ENCODE results near the gene DEAF1. TPM values are rescaled to one million over a fixed set of nuclear protein-coding genes. Genes with fewer than 3 reads are reported as not detected.
"Not testable (repeated sequence)": the region's sequence is repeated elsewhere in the genome, so short reads cannot be mapped to it uniquely, and the experiment has no call there.

DEAF1 gene
- total RNA-seq, 1 donor from 2014 or later = 36.9 TPM

DNA sequence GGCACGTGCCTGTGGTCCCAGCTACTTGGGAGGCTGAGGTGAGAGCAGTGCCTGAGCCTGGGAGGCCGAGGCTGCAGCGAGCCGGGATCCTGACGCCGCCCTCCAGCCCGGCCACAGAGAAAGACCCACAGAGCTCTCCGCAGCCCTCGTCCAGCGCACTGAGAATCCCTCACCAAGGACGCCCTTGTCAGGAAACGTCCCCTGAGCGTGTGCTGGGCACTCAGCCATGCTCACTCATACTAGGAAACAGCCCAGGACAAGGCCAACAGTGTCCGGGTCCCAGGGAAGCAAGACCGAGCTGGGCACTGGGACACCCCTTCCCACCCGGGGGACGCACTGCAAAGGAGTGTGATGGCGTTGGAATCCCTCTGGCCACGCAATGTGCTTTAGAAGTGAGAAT is 14.5 kb downstream of the DEAF1 start:
- no peak for DNase-seq (ENCODE audit: low spot score)

DNA sequence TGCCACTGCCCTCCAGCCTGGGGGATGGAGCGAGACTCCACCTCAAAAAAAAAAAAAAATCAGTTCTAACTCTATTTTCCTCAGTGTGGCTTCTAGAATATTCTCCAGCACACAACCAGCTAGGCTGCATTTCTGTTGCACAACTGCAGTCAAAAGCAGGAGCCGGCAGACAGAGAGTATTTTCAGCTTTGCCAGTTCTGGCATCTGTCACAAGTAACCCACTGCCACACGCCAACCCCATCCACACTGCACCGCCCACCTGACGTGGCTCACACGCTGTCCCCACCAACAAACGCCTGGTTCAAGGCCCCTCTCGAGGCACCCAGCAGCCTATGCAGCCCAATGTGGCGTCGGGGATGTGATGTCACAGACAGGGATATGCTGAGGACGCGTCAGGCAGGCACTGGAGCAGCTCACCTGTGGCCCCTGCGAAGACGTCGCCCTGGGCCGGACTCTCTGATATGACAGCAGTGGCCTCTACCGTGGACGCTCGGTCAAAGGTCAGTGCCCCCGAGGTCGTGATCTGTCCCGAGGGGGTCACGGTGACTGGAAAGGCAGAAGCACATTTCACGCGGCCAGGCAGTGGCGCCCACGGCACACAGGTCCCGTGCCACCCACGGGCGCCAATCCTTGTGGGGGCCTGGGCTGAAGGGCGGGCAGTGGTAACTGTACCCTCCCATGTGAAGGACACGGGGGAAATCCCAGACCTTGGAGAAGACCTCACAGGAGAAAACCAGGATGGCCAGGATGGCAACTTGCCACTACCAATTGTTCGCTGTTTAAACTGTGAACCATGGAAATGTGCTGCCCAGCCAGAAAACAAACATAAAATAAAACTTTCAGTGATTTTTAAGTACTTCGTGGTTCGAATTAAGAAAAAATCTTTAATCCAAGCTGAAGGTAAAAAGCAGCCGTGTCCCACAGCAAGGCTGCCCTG is 15.5 kb downstream of the DEAF1 start:
- DNase-seq (ENCODE audit: low spot score) = no peak

DNA sequence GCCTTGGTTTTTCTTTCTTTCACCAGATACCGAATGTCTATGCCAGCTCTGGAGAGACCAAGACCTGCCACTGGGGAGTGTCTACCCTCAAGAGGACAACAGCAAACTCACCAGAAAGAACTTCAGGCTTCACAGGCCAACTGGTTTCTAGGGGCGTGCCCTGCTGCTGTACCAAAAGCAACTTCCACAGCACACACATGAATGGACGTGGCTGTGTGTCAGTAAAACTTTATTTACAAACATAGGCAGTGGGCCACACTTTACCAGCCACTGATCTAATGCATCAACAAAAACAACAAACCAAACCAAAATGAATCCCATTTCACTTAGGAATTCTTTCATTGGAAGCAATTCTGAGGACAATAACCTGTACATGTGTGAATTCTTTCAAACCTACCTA is 16.7 kb downstream of the DEAF1 start:
- no peak for DNase-seq (ENCODE audit: low spot score)

DNA sequence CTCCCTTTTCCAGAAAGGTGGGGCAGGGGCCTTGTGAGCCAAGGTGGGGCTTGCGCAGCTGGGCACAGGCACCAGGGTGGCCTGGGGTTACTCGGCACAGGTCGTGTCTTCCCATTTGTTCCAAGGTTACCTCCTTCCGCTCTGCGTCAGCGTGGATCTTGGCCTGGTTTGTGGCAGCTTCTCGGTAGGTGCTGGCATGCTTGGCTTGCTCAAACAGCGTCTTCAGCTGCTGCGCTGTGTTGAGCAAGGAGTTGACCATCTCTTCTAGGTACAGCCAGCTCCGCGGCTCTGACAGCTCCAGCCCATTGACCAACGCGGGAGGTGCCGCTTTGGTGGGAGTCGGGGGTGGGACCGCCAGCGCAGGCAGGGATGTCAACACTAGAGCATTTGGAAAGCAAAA is 20.6 kb downstream of the DEAF1 start:
- DNase-seq (ENCODE audit: low spot score) = no peak

DNA sequence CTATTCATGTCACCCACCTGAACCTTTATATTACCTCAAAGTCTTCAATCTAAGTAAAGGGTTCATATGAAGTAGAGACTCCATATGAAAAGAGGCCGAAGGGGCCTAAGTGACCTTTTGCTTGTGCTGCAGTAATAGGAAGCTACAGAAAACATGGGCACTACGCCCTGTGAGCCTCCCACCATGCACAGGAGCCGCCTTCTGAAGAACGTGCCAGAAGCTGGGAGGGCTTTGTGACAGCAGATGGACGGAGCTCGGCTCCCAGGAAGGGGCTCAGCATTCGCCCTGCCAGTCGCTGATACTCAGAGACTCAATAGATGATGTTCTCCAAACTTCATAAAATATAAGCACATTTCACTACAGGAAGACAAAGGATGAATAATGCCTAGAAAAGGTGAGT is 21.2 kb downstream of the DEAF1 start:
- DNase-seq (ENCODE audit: low spot score) = no peak

DNA sequence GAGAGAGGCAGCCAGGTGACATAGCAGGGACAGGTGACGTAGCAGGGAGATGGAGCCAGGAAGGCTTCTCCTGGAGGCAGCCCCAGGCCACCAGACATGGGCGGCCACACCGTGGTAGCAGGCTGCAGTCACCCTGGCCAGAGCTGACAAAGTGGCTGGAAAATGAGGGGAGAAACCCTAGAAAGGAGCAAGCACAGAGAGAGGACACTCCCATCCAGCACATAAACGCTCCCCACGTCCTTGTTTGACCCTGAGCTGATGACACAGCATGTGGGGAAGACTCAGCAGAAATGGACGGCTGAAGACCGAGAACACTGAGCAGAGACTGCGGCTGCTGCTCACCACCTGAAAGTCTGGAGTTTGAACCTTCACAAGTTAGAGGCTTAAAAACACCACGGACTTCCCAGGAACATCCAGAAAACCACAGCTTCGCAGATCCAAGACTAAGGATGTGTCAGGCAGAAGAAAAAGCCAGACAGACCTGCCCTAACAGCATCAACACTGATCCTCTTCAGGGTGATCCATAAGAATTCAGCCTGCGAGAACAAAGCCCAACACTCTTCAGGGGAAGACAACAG is 29.2 kb downstream of the DEAF1 start:
- DNase-seq (ENCODE audit: low spot score) = no peak

DNA sequence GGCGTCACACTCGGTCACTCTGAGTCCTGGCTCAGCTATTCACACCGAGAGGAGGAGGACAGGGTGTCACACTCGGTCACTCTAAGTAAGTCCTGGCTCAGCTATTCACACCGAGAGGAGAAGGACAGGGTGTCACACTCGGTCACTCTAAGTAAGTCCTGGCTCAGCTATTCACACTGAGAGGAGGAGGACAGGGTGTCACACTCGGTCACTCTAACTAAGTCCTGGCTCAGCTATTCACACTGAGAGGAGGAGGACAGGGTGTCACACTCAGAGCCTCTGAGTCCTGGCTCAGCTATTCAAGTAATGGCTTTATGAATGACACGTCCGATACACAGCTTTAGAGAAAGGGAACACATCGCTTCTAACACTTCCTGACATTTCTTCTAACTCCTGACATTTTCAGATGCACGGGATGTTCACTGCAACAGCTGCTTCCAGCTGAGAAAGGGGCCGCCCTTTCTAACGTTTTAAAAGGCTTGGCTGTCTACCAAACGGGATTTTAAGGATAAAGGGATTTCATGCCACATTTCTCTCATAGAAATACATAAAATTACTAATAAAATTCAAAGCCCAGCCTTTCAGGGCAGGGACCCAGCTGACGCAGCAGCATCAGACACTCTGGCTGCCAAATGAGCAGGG is 29.8 kb downstream of the DEAF1 start:
- DNase-seq (ENCODE audit: low spot score) = no peak

DNA sequence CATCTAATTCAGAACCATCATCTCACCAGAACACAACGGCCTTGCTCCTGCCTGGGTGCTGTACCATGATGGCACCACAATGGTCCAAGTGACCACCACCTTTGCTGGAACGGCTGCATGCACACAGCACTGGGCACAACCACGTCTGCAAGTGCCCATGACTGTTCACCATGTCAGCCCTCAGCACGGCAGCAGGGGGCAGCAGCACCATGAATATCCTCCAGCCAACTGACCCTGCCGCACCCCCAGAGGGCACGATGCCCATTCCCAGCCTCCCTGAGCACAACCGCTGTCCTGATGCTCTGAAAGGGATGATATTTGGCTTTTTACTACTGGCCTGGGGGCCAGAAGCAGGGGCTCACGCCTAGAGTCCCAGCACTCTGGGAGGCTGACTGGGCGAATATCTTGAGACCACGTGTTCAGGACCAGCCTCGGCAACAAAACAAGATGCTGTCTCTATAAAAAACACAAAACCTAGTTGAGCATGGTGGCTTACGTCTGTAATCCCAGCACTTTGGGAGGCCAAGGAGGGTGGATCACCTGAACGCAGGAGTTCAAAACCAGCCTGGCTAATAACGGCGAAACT is 32.2 kb downstream of the DEAF1 start:
- peak; percentile 61 for DNase-seq (ENCODE audit: low spot score)

DNA sequence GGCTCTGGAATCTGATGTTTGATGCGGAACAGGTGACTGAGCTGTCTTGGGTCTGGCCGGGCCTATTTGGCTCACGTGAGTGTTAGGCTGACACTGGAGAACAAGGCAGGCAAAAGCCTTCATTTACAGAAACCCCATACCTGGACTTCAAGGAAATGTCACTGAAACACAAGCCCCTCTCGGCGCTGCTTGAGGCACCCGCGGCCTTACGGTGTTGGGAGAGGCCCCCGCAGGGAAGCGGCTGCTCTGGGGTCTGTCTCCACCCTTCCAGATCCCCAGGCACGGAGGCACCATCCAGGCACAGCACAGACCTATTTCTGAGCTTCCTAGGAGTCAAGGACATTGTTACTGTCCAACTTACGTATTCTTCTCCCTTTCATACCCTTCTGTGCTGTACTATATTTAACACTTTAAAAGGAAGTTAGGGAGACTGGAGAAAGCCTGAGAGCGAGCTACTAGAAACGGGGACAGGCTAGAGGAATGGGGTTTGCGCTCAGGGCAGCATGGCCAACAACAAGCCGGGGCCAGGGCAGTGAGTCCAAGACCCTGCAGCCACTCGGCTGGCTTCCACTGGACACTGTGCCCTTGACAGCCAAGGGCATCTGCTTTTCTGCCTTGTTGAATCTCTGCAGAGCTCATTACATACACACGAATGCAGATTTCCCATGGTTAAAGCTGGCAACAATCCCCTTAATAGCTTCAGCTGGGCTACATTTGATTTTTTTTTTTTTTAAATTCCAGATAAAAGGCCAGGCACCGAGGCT is 34.2 kb downstream of the DEAF1 start:
- DNase-seq (ENCODE audit: low spot score) = no peak

DNA sequence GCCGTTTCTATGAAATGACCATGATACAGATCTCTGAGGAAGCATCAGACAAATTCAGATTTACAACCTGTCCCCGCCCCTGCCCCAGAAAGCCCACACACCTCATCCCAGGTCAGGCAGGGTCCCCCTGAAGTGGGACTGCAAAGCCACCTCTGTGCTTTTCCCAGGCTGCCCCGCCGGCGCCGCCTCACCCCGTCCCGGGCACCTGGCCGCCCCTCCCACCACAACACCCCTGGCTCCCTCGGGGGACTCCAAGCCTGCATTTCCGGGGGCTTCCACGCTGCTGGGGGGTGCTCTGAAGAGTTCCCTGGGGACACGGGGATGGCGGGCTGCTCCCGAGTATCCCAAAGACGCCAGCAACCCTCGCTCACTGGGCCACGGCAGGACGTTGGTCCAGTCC is 34.7 kb downstream of the DEAF1 start:
- no peak for DNase-seq (ENCODE audit: low spot score)

DNA sequence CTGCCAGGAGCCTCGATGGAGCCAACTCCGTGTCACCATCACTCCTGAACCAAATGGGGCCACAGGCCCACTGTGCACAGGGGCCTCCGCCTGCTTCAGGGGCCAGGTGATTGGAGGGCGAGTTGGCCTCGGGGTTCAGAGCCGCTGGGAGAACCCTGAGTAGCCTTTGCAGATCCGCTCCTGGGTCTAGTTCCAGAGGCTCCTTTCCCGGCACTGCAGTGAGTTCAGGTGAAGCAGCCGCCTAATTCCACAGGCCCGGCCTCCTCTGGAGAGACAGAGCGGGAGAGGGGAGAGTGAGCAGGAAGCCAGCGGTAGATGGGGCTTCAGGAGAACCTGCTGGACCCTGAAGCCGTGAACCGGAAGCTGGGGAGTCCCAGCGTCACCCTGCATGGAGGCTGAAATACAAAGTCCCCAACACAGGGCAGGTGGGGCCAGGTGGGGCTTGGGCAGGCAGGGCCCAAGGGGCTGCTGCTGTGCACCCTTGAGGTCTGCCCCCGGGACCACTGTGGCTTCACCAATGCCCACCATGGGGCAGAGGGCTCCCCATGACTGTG is 35.4 kb downstream of the DEAF1 start:
- DNase-seq (ENCODE audit: low spot score) = no peak

DNA sequence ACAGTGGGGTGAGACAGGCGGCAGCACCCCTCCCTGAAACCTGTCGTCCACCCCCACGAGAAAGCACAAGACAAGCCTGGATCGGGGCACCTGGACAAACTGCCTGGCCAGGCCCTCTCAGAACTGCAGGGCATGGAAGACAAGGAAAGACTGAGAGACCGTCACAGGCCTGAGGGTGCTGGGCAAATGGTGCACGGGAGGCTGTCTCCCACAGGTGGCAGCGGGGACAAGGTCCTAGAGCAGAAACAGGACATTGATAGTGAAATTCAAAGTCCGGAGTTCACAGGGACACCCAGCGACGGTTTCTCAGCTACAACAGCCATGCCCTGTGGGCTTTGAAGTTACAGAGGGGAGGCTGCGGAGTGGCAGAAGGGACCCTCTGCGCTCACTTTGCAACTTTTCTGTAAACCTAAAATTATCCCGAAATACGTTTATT is 37.3 kb downstream of the DEAF1 start:
- no peak for DNase-seq (ENCODE audit: low spot score)

DNA sequence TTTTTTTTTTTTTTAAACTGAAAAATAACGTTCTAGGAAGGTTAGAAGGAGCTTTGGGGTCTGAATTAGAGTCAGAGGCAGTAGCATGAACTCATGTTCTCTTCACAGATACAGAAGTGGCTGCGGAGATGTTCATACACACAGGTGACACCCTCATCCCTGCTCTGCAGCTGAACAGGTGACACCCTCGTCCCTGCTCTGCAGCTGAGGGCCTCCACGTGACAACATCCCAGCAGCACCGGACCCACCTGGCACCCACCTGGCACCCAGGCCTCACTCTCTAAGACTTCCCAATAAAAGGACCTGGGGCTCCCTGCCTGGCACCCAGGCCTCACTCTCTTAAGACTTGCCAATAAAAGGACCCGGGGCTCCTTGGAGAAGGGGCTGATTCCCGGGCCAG is 38.2 kb downstream of the DEAF1 start:
- no peak for DNase-seq (ENCODE audit: low spot score)

DNA sequence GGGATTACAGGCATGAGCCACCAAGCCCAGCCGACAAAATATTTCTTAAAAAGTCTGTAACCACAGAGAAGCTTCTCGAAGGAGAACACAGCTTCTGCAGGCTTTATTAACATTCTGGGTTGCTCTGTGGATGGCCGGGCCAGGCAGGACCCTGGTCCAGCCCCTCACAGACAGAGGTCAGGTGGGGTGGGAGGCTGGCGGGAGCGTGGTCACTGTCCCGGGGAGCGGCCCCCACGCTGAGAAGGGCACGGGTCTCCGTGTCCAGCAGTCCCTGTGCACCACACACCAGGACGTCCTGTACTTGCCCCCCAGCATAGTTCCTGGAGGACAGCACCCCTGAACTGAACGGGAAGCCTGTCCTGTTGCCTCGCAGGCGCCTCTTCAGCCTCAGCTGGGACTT is 38.6 kb downstream of the DEAF1 start:
- DNase-seq (ENCODE audit: low spot score) = no peak

DNA sequence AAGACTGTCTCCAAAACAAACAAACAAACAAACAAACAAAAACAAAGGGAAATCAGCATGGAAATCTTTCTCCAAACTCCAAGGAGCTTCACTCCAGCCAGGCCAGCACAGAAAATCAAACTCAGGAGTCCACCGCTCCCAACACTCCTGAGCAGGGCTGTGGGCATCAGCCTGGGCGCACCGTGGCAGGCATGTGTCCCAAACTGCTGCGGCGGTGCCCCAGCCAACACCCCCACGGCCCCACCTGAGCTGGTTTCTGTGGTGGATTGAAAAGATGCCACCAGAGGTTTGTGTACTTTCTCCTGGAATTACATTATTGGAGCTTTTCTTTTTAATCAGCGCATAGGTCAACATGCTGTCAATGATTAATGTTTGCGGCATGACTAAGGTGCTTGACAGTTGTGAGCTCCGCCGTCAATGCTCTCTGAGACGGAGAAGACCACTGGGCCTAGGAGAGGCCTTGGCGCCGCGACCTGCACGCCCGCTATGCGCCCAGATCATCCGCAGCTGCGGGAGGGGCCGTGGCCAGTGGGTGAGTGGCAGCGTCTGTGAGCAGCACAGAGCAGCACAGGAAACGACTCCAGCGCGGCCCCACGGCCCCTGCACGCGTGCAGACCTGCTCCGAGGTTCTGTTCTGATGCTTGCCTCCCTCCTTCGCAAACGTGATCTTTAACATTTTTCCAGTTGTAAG is 39.8 kb downstream of the DEAF1 start:
- no peak for DNase-seq (ENCODE audit: low spot score)

DNA sequence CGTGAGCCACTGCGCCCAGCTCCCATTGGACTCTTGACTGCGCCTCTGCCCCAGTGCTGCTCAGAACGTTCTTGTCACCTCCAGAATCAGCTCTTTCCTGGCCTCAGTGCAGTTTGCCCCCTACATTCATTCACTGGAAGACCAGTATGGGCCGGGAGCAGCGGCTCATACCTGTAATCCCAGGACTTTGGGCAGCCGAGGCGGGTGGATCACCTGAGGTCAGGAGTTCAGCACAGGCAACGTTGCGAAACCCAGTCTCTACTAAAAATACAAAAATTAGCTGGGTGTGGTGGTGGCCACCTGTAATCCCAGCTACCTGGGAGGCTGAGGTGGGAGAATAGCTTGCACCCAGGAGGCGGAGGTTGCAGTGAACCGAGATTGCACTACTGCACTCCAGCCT is 40.6 kb downstream of the DEAF1 start:
- DNase-seq (ENCODE audit: low spot score) = not testable (repeated sequence)

DNA sequence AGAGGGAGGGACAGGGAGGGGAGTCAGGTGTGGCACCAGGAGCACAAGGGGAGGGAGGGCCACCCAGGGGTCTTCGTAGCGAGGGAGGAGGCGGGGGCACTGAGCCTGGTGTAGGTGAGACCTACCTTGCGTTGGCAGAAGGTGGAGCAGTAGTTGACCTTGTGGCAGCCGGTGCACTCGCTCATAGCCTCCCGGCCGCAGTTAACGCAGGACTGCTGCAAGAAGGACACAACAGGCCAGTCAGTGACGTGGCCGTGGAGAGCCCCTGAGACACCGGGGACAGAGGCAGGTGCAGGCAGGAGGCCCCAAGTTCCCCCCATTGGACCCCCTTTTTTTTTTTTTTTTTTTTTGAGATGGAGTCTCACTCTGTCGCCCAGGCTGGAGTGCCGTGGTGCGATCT is 41.2 kb downstream of the DEAF1 start:
- DNase-seq (ENCODE audit: low spot score) = no peak

DNA sequence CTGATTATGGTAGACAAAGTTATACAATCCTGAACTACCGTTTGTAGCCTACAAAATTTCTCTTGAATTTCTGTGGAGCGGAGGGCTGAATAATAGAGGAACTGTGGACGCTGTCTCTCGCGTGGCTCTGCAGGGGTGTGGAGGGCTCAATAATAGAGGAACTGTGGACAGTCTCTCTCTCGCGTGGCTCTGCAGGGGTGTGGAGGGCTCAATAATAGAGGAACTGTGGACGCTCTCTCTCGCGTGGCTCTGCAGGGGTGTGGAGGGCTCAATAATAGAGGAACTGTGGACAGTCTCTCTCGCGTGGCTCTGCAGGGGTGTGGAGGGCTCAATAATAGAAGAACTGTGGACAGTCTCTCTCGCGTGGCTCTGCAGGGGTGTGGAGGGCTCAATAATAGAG is 41.9 kb downstream of the DEAF1 start:
- not testable (repeated sequence) for DNase-seq (ENCODE audit: low spot score)

DNA sequence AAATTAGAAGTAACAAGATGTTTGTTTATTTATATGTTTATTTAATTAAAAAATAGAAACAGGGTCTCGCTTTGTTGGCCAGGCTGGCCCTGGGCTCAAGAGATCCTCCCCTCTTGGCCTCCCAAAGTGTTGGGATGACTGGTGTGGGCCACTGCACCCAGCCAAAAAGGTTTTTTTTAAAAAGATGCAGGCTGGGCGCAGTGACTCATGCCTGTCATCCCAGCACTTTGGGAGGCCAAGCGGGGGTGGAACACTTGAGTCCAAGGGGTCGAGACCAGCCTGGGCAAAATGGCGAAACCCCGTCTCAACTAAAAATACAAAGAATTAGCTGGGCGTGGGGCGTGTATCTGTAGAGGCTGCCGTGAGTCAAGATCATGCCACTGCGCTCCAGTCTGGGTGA is 44.5 kb downstream of the DEAF1 start:
- DNase-seq (ENCODE audit: low spot score) = no peak

DNA sequence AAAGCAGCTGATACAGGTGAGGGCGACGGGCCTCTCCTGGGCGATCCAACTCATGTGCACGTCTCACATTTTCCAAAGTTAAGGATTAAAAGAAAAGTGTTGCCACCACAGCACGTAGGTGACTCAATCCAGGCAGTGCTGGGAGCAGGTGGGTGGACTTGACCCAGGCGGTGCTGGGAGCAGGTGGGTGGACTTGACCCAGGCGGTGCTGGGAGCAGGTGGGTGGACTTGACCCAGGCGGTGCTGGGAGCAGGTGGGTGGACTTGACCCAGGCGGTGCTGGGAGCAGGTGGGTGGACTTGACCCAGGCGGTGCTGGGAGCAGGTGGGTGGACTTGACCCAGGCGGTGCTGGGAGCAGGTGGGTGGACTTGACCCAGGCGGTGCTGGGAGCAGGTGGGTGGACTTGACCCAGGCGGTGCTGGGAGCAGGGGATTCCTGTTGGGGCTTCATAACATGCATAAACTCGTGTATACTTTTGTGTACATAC is 47.3 kb downstream of the DEAF1 start:
- not testable (repeated sequence) for DNase-seq (ENCODE audit: low spot score)

DNA sequence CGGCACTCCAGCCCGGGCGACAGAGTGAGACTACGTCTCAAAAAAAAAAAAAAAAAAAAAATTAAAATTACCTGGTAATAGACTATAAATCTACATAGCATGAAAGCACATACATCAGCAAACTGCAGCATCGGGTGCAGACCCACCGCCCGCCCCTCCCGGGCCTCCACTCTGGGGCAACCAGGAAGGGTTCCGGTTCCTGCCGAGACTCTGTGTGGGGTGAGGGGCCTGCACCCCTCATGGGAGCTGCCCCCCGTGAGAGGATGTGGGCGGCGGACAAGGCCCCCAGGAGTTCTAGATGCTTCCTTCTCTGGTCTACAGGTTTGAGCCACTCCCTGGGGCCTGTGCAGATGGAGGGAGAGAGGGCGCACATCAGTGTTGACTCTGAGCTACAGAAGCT is 48.8 kb downstream of the DEAF1 start:
- no peak for DNase-seq (ENCODE audit: low spot score)

Measured in ureter (tissue), 1 donor.